PC-9 (cell line): ENCODE data around the gene CPNE4.

Experiments
- CTCF ChIP-seq: fragments of 200-600 bp; sonication (generic); conservative IDR thresholded peaks from 2 replicates; pipeline ENCODE4 v1.6.1; 2017; ENCODE audit warnings: mixed run types, antibody characterized with exemption, mild to moderate bottlenecking, moderate library complexity
- EZH2 ChIP-seq: fragments of 200-600 bp; sonication (generic); IDR thresholded peaks from 2 replicates; pipeline ENCODE4 v1.8.0; 2017; ENCODE audit warnings: antibody characterized with exemption, low read depth

DNA sequence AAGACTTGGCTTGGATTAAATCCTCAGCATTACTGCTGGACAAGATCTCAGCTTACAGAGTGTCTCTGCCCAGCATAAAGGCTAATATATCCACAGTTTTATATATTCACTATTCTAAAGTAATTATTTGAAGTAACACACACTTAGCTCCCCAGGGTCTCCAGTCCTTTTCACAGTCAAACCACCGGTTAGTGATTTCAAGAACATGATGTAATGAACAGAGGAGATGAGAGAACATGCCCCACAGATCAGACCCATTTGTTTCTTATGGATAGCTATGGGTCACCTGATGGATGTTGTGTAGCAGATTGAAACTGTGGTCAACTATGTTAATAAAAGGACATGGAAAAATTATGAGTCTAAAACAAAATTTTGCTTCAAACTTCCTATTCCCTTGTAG is 487.2 kb downstream of the CPNE4 start:
- TF ChIP-seq CTCF, result no peak
- TF ChIP-seq EZH2, result no peak
